Measurements from ENCODE around the gene CMIP.
"Not testable (repeated sequence)": the region's sequence is repeated elsewhere in the genome, so short reads cannot be mapped to it uniquely, and the experiment has no call there.

CMIP gene

GRCh38 chr16:81571592-81572385, 127.2 kb downstream of the CMIP start:
- DNase-seq: no peak

GRCh38 chr16:81572386-81573144, 128.0 kb downstream of the CMIP start:
- no peak for DNase-seq

GRCh38 chr16:81573533-81574020, 129.0 kb downstream of the CMIP start:
- DNase-seq: no peak

- no peak for DNase-seq
Observed at GRCh38 chr16:81574168-81574567, 129.6 kb downstream of the CMIP start.

GRCh38 chr16:81575307-81575706, 130.7 kb downstream of the CMIP start:
- no peak for DNase-seq

GRCh38 chr16:81575834-81576233, 131.2 kb downstream of the CMIP start:
- no peak for DNase-seq

- no peak for DNase-seq
Observed at GRCh38 chr16:81576696-81577095, 132.1 kb downstream of the CMIP start.

GRCh38 chr16:81577272-81577671, 132.7 kb downstream of the CMIP start:
- DNase-seq: not testable (repeated sequence)

- DNase-seq: no peak
Observed at GRCh38 chr16:81578076-81578475, 133.5 kb downstream of the CMIP start.

- DNase-seq: no peak
Observed at GRCh38 chr16:81578636-81579413, 134.2 kb downstream of the CMIP start.

GRCh38 chr16:81581107-81581506, 136.5 kb downstream of the CMIP start:
- no peak for DNase-seq

- DNase-seq: no peak
Observed at GRCh38 chr16:81582655-81583441, 138.2 kb downstream of the CMIP start.

GRCh38 chr16:81583893-81584631, 139.5 kb downstream of the CMIP start:
- no peak for DNase-seq

GRCh38 chr16:81585785-81586184, 141.2 kb downstream of the CMIP start:
- no peak for DNase-seq

- no peak for DNase-seq
Observed at GRCh38 chr16:81586417-81586816, 141.8 kb downstream of the CMIP start.

- DNase-seq: no peak
Observed at GRCh38 chr16:81586977-81587625, 142.5 kb downstream of the CMIP start.

- DNase-seq: no peak
Observed at GRCh38 chr16:81587626-81588160, 143.1 kb downstream of the CMIP start.

- no peak for DNase-seq
Observed at GRCh38 chr16:81588326-81589081, 143.9 kb downstream of the CMIP start.

GRCh38 chr16:81589975-81590650, 145.5 kb downstream of the CMIP start:
- no peak for DNase-seq

Measured in stimulated activated CD4-positive, alpha-beta T cell treated with anti-CD3 and anti-CD28 coated beads, Interleukin-1b, Interleukin-23, amount 100 ng/mL, for 48 hours (primary cell).